ENCODE measurements around the gene COL17A1.

DNA sequence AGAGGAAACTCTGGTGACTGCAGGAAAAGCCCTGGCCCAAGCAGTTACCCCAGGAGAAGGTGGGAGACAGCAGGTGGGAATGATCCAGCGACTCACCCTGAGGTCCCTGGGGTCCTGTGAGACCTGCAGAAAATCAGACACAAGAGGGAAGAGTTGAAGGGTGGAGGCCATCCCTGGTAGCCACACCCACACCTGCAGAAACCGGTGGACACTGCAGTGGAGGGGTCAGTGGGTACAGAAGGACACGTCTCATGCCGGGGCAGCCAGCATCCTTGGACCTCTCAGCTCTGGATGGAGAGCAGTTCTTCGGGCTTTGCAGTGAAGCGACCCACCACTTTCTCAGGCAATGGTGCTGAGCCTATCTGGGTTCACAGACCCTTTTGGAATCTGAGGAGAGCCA is 39.0 kb downstream of the COL17A1 start:
- TF ChIP-seq CTCF (IDR thresholded peaks at IDR 0.05; ENCODE audit: borderline replicate concordance, extremely low read depth, low read length, poor library complexity, severe bottlenecking) (no peak), EZH2 (IDR thresholded peaks at IDR 0.05; ENCODE audit: borderline replicate concordance, low read depth, low read length, severe bottlenecking) (no peak)

Data from DND-41 (cell line).